ENCODE results near the gene GRAP.

DNA sequence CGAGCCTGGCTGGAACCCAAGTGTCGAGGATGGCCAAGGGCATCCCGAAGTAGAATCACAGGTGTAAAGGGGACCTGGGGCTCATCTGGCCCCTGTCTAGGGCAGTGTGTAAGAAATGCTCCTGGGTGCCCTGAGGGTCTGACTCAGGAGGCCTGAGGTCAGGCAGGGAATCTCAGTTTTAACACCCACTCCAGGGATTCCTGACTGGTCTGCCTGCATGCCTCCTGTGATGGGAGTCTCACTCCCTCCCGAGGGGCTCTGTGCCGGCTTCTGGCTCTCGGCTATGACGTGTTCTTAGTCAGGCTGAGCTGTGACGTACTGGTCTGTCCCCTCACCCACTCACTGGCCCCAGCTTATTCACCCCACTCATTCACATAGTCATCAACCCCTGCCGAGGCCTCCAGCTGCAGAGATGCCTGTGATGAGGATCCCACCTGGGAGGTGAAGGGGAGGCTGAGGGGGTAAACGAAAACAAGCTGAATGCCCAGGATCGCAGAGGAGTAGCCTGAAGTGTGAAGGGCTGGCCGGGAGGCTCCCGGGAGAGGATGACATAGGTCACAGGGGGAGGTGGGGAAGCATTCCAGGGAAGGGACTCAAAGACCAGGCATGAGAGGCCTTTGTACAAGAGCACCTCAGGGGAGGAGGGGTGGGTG, 65.9 kb downstream of the GRAP start:
- TF ChIP-seq, protein P1, sequence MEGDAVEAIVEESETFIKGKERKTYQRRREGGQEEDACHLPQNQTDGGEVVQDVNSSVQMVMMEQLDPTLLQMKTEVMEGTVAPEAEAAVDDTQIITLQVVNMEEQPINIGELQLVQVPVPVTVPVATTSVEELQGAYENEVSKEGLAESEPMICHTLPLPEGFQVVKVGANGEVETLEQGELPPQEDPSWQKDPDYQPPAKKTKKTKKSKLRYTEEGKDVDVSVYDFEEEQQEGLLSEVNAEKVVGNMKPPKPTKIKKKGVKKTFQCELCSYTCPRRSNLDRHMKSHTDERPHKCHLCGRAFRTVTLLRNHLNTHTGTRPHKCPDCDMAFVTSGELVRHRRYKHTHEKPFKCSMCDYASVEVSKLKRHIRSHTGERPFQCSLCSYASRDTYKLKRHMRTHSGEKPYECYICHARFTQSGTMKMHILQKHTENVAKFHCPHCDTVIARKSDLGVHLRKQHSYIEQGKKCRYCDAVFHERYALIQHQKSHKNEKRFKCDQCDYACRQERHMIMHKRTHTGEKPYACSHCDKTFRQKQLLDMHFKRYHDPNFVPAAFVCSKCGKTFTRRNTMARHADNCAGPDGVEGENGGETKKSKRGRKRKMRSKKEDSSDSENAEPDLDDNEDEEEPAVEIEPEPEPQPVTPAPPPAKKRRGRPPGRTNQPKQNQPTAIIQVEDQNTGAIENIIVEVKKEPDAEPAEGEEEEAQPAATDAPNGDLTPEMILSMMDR (IDR thresholded peaks at IDR 0.05; ENCODE audit: insufficient read depth, low read length), result no peak
- TF ChIP-seq, protein P2, sequence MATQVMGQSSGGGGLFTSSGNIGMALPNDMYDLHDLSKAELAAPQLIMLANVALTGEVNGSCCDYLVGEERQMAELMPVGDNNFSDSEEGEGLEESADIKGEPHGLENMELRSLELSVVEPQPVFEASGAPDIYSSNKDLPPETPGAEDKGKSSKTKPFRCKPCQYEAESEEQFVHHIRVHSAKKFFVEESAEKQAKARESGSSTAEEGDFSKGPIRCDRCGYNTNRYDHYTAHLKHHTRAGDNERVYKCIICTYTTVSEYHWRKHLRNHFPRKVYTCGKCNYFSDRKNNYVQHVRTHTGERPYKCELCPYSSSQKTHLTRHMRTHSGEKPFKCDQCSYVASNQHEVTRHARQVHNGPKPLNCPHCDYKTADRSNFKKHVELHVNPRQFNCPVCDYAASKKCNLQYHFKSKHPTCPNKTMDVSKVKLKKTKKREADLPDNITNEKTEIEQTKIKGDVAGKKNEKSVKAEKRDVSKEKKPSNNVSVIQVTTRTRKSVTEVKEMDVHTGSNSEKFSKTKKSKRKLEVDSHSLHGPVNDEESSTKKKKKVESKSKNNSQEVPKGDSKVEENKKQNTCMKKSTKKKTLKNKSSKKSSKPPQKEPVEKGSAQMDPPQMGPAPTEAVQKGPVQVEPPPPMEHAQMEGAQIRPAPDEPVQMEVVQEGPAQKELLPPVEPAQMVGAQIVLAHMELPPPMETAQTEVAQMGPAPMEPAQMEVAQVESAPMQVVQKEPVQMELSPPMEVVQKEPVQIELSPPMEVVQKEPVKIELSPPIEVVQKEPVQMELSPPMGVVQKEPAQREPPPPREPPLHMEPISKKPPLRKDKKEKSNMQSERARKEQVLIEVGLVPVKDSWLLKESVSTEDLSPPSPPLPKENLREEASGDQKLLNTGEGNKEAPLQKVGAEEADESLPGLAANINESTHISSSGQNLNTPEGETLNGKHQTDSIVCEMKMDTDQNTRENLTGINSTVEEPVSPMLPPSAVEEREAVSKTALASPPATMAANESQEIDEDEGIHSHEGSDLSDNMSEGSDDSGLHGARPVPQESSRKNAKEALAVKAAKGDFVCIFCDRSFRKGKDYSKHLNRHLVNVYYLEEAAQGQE (IDR thresholded peaks at IDR 0.05; ENCODE audit: insufficient replicate concordance, low read depth), result no peak
- TF ChIP-seq GABPA (IDR thresholded peaks at IDR 0.05; ENCODE audit: low read depth) (no peak), SPI1 (IDR thresholded peaks at IDR 0.05; ENCODE audit: borderline replicate concordance, low read depth) (no peak), POLR2AphosphoS5 (IDR thresholded peaks at IDR 0.05; ENCODE audit: low read depth) (no peak)
